T-helper 1 cell treated with Interleukin-12 subunit alpha and Interleukin-12 subunit beta and Interleukin-4 antibody, amounts not matched to agents 30 ng/mL and 1 ng/mL, for 36 hours (primary cell): ENCODE results near the gene DLG2. TPM values are rescaled to one million over a fixed set of nuclear protein-coding genes. Genes with fewer than 3 reads are reported as not detected.
"Not testable (repeated sequence)": the region's sequence is repeated elsewhere in the genome, so short reads cannot be mapped to it uniquely, and the experiment has no call there.

Source experiments
- intact Hi-C: fragments of 100-400 bp; cut with micrococcal nuclease; formaldehyde crosslinking; loops from one replicate; pipeline ENCODE4 v1.15.1; 2024
- total RNA-seq: library from RNA; stranded (reverse); gene quantifications from 2 replicates; pipeline ENCODE4 v1.2.3, GENCODE V29; 2022

Gene DLG2
- total RNA-seq, 1 donor from 2014 or later = 0.88 TPM

- intact Hi-C loops = no loop called here
Observed at GRCh38 chr11:85132851-85133585, 494.1 kb downstream of the DLG2 start.

DNA sequence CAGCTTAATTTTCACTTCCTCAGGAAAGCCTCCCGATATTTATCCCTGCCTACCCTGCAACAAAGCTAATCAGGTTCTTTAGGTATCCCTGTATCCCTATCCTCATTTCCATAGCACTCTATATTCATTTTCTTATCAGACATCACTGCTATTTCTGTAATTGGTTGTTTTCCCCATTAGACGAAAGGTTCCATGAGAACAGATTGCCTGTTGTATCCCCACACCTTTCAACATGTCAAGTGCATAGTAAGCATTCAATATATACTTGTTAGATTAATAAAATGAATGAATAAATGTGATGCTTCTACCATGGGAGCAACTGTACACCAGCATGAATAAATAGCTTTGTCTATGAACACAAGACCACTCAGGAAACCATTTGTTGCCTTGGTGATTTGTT lies 499.8 kb downstream of the DLG2 start:
- intact Hi-C loops = no loop called here

DNA sequence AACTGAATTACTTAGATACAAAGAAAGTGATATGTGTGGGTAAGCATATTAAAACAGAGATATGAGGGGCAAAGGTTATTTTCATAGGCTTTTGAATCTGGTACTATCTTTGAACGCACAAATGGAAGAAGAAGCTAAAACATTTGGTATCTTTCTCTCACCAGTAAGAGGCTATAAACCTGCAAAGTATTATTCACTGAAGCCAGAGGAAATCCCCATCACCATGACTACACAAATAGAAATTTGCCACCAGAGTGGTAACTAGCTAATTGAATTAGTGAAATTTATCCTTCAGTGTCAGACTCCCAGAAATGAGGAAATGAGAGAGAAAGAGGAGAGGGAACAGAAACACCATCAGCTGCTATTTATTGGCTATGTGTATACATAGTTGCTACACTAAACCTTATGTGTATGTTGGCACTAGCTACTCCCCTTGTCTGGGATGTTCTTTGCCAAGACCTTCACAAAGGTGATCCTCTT lies 503.4 kb downstream of the DLG2 start:
- intact Hi-C loops = no loop called here

DNA sequence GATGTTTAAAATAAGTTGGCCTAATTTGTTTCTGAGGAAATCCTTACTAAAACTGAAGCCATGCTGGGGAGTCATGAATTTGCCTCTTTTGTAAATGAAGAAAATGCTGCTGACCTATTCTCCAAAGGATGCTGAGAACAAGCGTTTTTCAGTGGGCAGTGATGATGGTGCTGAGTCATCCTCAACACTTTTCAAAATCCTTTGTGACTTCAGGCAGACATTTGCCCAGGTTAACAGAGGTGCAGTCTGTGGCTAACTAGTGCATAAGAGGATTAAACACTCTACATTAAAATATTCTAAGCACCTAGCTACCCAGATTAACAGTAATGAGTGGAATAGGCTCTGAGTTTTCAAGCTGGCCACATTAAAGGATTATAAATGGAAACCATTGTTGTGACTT lies 509.0 kb downstream of the DLG2 start:
- intact Hi-C loops = no loop called here

GRCh38 chr11:85115798-85116197 lies 511.3 kb downstream of the DLG2 start:
- intact Hi-C loops = no loop called here

GRCh38 chr11:85114786-85115185 lies 512.4 kb downstream of the DLG2 start:
- intact Hi-C loops = no loop called here

DNA sequence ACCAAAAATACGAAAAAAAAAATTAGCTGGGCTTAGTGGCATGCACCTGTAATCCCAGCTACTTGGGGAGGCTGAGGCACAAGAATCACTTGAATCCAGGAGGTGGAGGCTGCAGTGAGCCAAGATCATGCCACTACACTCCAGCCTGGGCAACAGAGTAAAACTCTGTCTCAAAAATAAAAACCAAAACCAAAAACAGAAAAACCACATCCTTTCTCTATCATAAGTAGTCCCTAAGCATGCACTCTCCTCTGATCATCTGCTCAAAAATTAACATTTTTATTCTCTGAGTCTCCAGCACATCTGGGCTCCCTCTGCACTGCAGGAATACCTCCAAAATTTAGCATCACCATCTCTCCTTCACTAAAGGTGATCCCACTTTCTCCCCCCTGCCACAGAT lies 516.9 kb downstream of the DLG2 start:
- intact Hi-C loops = not testable (repeated sequence)

DNA sequence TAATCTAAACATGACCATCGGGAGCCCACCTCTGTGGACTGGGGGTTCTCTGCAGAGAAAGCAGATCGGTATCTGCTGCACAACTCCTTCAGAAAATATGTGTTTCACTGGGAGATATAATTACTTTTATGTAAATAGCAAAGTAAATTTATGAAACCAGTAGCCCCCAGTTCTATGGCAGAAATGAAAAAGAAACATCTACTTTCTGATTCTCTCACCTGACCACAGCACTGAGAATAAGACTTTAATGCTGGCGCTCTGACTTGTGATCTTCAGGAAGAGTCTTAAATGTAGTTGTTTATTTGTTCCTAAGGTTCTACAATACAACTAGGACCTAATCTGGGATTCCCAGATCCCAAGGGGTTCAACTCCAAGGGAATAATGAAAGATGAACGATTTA lies 518.0 kb downstream of the DLG2 start:
- intact Hi-C loops = no loop called here

GRCh38 chr11:85105868-85106267 lies 521.3 kb downstream of the DLG2 start:
- intact Hi-C loops = no loop called here

GRCh38 chr11:85099522-85099921 lies 527.6 kb downstream of the DLG2 start:
- intact Hi-C loops = no loop called here

GRCh38 chr11:85098996-85099395 lies 528.1 kb downstream of the DLG2 start:
- intact Hi-C loops = no loop called here

GRCh38 chr11:85096939-85097338 lies 530.2 kb downstream of the DLG2 start:
- intact Hi-C loops = no loop called here

DNA sequence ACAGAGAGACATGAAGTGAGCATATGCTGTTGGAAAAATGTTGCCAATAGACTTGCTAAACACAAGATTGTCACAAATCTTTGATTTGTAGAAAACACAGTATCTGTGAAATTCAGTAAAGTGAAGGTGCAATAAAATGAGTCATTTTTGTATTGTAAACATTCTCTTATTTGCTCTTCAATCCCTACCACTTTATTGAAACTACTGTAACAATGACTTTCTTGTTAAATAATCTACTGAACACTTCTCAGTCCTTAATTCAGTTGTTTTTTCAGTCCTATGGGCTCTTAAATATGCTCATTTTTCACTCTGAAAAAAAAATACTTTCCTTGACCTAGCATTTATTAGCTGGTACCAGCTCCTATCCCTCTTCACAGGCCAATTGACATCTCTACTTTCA lies 531.9 kb downstream of the DLG2 start:
- intact Hi-C loops = no loop called here

DNA sequence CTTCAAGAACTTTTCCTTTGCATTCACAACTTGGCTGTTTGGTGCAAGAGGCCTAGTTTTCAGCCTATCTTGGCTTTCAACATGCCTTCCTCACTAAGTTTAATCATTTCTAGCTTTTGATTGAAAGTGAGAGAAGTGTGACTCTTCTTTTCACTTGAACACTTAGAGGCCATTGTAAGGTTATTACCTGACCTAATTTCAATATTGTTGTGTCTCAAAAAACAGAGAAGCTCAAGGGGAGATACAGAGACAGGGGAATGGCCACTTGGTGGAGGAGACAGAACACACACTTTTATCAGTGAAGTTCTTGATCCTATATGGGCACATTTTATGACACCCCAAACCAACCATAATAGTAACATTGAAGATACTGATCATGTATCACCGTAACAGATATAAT lies 532.3 kb downstream of the DLG2 start:
- intact Hi-C loops = no loop called here

DNA sequence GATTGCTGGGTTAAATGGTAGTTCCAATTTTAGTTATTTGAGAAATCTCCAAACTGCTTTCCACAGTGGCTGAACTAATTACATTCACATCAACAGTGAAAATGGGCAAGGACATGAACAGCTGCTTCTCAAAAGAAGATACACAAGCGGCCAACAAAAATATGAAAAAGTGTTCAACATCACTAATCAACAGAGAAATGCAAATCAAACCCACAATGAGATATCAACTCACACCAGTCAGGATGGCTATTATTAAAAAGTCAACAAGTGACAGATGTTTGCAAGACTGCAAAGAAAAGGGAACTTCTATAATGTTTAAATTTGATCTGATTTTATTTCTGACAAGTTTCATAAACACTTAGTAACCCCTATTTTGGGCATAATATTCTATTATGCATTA lies 537.5 kb downstream of the DLG2 start:
- intact Hi-C loops = no loop called here

DNA sequence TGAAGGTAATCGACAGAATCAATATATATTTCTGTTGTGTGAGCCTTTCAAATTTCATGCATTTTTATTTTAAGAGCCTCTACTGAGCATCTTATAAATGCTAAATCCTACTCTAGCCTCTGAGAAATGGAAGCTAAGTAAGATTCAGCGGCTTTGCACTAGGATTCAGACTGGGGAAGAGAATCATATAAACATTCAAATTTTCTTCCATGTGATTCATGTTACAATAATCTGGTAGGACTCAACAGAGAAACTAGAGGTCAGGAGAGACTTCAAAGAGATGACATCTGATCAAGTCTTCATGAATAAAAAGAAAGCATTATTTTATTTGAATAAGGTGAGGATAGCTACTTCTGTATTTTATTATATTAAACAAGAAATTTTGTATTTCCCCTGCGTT lies 538.9 kb downstream of the DLG2 start:
- intact Hi-C loops = no loop called here

DNA sequence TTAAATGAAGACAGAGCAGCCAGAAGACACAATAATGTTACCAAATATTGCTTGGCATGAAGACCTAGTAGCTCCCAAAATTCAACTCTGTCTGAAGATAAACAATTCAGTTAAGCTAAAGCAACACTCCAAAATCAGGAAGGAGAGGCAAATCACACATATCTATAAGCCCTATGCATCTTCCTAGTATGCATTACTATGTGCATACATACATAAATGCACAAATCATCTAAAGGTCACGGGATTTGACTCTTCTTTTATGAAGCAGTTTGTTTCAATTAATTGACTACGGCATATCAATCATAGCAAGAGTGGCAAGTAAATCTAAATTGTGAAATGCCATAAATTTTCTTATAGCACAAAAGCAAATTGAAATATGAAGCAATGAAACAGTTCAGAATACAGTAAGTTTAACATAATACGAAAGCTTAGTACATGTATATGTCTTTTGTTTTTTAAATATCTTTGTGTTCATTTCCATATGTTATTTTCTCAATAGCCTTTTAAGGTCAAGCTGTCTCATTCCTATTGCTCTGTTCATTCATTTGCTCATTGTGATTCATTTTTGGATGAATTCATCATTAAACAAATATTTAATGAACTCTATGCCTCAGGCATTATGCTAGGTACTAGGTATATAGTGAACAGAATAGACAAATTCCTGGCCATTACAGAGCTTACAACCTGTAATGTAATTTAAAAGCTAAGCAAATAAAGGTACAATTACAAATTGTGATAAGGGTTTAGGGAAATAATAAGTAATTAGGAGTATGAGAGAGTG lies 540.5 kb downstream of the DLG2 start:
- intact Hi-C loops = no loop called here

DNA sequence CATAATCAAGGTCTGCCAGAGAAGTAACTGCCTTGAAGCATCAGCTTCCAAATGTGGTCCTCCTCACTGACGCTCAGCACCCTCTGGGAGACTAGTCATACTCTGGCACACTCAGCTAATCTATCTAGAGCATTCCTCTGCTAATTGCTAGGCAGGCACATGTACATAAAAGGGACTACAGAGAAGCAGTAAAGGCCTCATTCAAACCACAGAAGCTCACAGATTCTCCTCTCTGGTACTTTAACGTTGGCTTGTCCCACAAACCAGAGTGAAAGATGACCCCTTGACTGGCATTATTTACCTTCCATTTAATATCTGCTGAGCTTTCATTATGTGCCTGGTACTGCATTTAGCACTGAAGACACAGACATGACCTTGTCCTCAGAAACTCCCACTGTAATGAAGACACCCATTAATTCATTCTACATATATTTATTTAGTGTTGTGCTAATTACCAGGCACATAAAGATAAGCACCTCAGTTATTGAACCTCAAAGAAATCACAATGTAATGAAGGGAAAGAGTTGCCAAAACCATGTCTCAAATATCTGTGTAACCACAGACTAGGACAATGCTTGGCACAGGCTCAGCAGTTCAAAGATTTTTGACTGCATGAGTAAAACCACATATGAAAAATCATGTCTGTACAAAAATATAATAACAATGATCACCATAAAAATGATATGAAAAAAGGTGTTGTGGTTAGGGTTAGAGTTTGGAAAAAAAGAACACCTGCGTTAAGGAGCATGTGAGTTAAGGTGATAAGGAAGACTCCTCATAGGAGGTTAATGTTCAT lies 550.4 kb downstream of the DLG2 start:
- intact Hi-C loops = no loop called here

DNA sequence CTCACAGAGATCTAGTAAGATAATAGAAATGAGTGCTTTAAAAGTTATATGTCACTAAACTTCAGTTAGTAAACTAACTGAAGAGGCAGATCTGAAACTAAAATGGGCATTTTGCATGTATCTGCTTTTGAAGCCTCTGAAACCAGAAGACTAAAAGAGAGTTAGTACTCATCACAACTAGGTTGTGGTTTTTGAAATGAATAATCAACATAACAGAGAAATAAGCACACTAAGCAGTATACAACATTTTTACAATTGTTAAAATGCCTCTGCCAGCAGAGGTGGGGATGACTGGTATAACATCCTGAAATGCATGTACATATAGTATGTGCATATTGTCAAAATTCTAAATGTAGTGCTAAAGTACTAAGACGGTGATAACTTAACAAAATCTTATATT lies 564.5 kb downstream of the DLG2 start:
- intact Hi-C loops = no loop called here

DNA sequence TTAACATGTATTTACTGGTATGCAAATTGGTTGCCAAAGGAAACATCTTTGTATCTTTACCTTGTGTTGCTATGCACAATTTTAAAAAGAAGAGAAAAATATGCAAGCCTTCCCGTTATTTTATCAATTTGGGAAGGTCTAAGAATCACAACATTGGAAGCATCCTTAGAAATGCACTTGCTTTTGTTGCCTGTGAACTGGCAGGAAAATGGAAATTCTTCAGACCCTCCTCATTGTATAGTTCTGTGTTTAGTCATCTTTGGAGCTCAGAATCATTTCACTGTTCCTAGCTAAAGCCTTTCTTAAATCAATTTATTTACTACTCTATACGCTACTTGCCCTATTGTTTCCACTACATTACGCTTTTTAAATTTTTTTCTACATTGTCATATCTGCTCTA lies 574.5 kb downstream of the DLG2 start:
- intact Hi-C loops = no loop called here

- intact Hi-C loops = no loop called here
Observed at GRCh38 chr11:85048801-85049200, 578.3 kb downstream of the DLG2 start.

DNA sequence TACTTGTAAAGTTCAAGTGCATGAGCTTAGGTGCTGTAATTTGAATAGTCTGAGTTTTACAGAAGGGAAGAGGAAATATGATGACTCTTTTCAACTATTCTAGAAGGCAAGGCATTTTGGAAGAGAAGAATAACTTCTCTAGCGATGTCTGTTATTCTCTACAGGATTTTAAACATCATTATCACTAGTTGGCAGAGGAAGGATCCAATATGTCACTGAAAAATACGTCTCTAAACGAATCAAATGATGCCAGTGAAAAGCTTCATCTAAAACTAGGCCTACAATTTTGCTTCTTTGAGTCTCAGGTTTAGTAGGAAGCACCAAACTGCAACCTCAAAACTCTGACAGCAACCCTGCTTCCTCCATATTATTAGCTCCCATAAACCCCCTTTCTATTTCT lies 581.4 kb downstream of the DLG2 start:
- intact Hi-C loops = no loop called here
